Ishikawa (cell line): ENCODE results near the gene ANKRD30A.

Experiments used
- CREB1 ChIP-seq: IDR thresholded peaks from 2 replicates; pipeline ENCODE4 v1.6.1; 2012; ENCODE audit warnings: low read depth
- EGR1 ChIP-seq: IDR thresholded peaks from 2 replicates; pipeline ENCODE4 v1.6.1; 2012
- EP300 ChIP-seq: IDR thresholded peaks from 2 replicates; pipeline ENCODE4 v1.6.1; 2012; ENCODE audit warnings: borderline replicate concordance
- FOXM1 ChIP-seq: IDR thresholded peaks from 2 replicates; pipeline ENCODE4 v1.6.1; 2012; ENCODE audit warnings: low read depth, borderline replicate concordance
- MAX ChIP-seq: IDR thresholded peaks from 2 replicates; pipeline ENCODE4 v1.6.1; 2012
- TAF1 ChIP-seq: IDR thresholded peaks from 2 replicates; pipeline ENCODE4 v1.6.1; 2012; ENCODE audit warnings: low read depth, mild to moderate bottlenecking
- YY1 ChIP-seq: IDR thresholded peaks from 2 replicates; pipeline ENCODE4 v1.6.1; 2012; ENCODE audit warnings: low read depth

DNA sequence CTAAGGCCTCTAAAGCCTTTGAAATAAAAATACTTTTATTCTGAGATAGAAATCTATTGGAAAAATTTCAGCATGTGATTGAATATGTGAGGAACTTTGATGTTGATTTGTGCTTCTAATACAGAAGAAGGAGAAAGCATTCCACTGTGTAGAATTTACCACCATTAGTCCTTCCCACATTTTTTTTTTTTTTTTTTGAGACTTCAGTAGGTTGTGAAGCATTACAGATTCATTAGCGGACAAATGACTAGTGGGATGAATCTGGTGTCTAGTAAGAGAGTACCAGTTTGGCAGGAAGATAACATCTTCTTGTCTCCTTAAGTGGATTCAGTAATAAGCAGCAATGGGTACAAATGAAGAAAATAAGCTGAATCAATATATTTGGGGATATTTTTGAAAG lies 95.5 kb downstream of the ANKRD30A start:
- TF ChIP-seq MAX (no peak), FOXM1 (no peak), TAF1 (no peak), CREB1 (no peak), YY1 (no peak), EP300 (no peak), EGR1 (no peak)
